Measurements from ENCODE around the gene CD300A. TPM values are rescaled to one million over a fixed set of nuclear protein-coding genes. Genes with fewer than 3 reads are reported as not detected.

The CD300A gene
- total RNA-seq, 2 donors from 2014 or later, result 17.6 to 43.7 TPM

- peak in 1 of 2 donors; percentile 22 for ATAC-seq
- Mint-ChIP-seq H3K27me3 (no peaks in the 10 kb centered on the region), H3K27ac (no peak overlapping the region), H3K9me3 (no peaks in the 10 kb centered on the region), H3K4me1 (ENCODE audit: low read depth in 2 of 2) (peaks cover 13 to 15% of the 10 kb centered on the region in 2 donors), H3K36me3 (no peaks in the 10 kb centered on the region), H3K4me3 (peak overlapping the region; percentile 15)
- DNase-seq (ENCODE audit: low spot score), result peak; percentile 85
Observed at GRCh38 chr17:74454197-74455024, 12.0 kb upstream of the CD300A start.

- no peaks in the 10 kb centered on the region for H3K9me3 Mint-ChIP-seq
- no peak overlapping the region for H3K27ac Mint-ChIP-seq
- H3K27me3 Mint-ChIP-seq, result no peaks in the 10 kb centered on the region
- peaks cover 14 to 18% of the 10 kb centered on the region in 2 donors for H3K4me1 Mint-ChIP-seq (ENCODE audit: low read depth in 2 of 2)
- DNase-seq (ENCODE audit: low spot score) (no peak), ATAC-seq (no peak)
- H3K4me3 Mint-ChIP-seq, result peak overlapping the region; percentile 15
- no peaks in the 10 kb centered on the region for H3K36me3 Mint-ChIP-seq
Observed at GRCh38 chr17:74455025-74455545, 11.3 kb upstream of the CD300A start.

GRCh38 chr17:74455821-74456220 is 10.6 kb upstream of the CD300A start:
- ATAC-seq (no peak), DNase-seq (ENCODE audit: low spot score) (no peak)
- no peaks in the 10 kb centered on the region for H3K27me3 Mint-ChIP-seq
- no peak overlapping the region for H3K27ac Mint-ChIP-seq
- H3K9me3 Mint-ChIP-seq, result no peaks in the 10 kb centered on the region
- H3K4me1 Mint-ChIP-seq (ENCODE audit: low read depth in 2 of 2), result peaks cover 16 to 20% of the 10 kb centered on the region in 2 donors
- H3K4me3 Mint-ChIP-seq, result peak overlapping the region; percentile 5
- no peaks in the 10 kb centered on the region for H3K36me3 Mint-ChIP-seq

DNA sequence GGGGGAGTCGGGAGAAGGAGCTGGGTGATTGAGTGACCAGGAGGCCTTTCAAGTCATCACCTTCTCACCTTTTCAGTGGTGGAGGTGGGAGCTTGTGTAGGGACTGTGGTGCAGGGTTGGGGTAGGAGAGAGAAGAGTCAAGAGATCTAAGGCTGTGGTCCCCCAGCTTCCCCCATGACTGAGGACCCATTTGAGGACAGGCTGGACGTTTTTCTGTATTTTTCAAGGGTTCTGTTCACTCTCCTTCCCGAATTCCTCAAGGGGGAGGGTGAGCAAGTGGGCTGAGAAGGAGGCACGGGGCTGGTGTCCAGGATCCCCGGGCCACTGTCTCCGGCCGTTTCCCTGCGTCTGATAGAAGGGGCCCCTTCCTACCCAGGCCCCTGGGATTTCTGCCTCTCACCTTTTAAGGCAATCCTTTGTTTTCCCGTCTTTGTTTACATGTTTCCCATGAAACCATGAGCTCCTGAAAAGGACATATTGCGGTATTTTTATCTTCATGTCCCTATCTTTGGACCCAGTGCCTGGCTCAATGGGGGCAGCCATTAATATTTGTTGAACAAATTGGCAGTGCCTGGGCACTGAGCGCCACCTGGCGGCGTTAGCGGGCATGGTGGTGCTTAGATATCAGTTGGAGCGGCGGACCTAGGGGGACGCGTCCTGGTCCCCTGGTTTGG is 9.2 kb upstream of the CD300A start:
- H3K4me3 Mint-ChIP-seq, result no peak overlapping the region
- H3K4me1 Mint-ChIP-seq (ENCODE audit: low read depth in 2 of 2), result peaks cover 20 to 23% of the 10 kb centered on the region in 2 donors
- H3K9me3 Mint-ChIP-seq, result no peaks in the 10 kb centered on the region
- no peaks in the 10 kb centered on the region for H3K36me3 Mint-ChIP-seq
- no peak overlapping the region for H3K27ac Mint-ChIP-seq
- ATAC-seq, result no peak
- DNase-seq (ENCODE audit: low spot score), result peak; percentile 79
- no peaks in the 10 kb centered on the region for H3K27me3 Mint-ChIP-seq

DNA sequence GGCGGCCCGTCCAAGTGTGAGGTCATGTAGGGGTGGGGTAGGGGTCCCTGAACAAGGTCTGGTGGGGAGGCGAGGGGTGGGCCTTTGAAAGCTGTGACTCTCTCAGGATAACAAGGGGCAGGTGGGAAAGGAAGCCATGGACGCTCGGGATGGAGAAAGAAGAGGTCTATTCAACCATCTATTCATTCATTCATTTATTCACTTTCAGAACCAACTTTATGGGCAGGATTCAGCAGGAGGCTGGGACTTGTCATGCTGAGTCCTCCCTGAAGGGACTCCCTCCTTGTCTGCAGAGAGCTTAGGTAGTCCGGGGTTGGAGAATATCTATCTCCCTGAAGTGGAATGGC is 8.6 kb upstream of the CD300A start:
- H3K36me3 Mint-ChIP-seq, result no peaks in the 10 kb centered on the region
- H3K4me3 Mint-ChIP-seq, result no peak overlapping the region
- DNase-seq (ENCODE audit: low spot score) (no peak), ATAC-seq (no peak)
- peaks cover 20 to 26% of the 10 kb centered on the region in 2 donors for H3K4me1 Mint-ChIP-seq (ENCODE audit: low read depth in 2 of 2)
- H3K27ac Mint-ChIP-seq, result no peak overlapping the region
- H3K27me3 Mint-ChIP-seq, result no peaks in the 10 kb centered on the region
- H3K9me3 Mint-ChIP-seq, result no peaks in the 10 kb centered on the region

- Mint-ChIP-seq H3K9me3 (no peaks in the 10 kb centered on the region), H3K27me3 (no peaks in the 10 kb centered on the region), H3K36me3 (no peaks in the 10 kb centered on the region), H3K4me3 (no peak overlapping the region), H3K27ac (peak overlapping the region in 1 of 2 donors; percentile 62), H3K4me1 (ENCODE audit: low read depth in 2 of 2) (peaks cover 20 to 34% of the 10 kb centered on the region in 2 donors)
- no peak for ATAC-seq
- no peak for DNase-seq (ENCODE audit: low spot score)
Observed at GRCh38 chr17:74458835-74459234, 7.6 kb upstream of the CD300A start.

- Mint-ChIP-seq H3K9me3 (no peaks in the 10 kb centered on the region), H3K27ac (peak overlapping the region; percentile 41 to 47)
Observed at GRCh38 chr17:74459622-74460021, 6.8 kb upstream of the CD300A start.

GRCh38 chr17:74460241-74460640 is 6.2 kb upstream of the CD300A start:
- Mint-ChIP-seq H3K9me3 (no peaks in the 10 kb centered on the region), H3K4me1 (ENCODE audit: low read depth in 2 of 2) (peaks cover 20 to 34% of the 10 kb centered on the region in 2 donors), H3K4me3 (no peak overlapping the region), H3K27me3 (no peaks in the 10 kb centered on the region), H3K36me3 (no peaks in the 10 kb centered on the region), H3K27ac (peak overlapping the region; percentile 41 to 47)
- DNase-seq (ENCODE audit: low spot score) (no peak), ATAC-seq (no peak)

More at GRCh38 chr17:74459622-74460021, 6.8 kb upstream of the CD300A start:
- ATAC-seq (no peak), DNase-seq (ENCODE audit: low spot score) (no peak)
- Mint-ChIP-seq H3K4me3 (no peak overlapping the region), H3K4me1 (ENCODE audit: low read depth in 2 of 2) (peaks cover 20 to 34% of the 10 kb centered on the region in 2 donors), H3K36me3 (no peaks in the 10 kb centered on the region), H3K27me3 (no peaks in the 10 kb centered on the region)

- Mint-ChIP-seq H3K36me3 (no peaks in the 10 kb centered on the region), H3K4me1 (ENCODE audit: low read depth in 2 of 2) (peaks cover 20 to 34% of the 10 kb centered on the region in 2 donors), H3K4me3 (no peak overlapping the region), H3K27me3 (no peaks in the 10 kb centered on the region), H3K27ac (peak overlapping the region in 1 of 2 donors; percentile 24), H3K9me3 (no peaks in the 10 kb centered on the region)
- DNase-seq (ENCODE audit: low spot score) (no peak), ATAC-seq (no peak)
Observed at GRCh38 chr17:74460996-74461395, 5.4 kb upstream of the CD300A start.

DNA sequence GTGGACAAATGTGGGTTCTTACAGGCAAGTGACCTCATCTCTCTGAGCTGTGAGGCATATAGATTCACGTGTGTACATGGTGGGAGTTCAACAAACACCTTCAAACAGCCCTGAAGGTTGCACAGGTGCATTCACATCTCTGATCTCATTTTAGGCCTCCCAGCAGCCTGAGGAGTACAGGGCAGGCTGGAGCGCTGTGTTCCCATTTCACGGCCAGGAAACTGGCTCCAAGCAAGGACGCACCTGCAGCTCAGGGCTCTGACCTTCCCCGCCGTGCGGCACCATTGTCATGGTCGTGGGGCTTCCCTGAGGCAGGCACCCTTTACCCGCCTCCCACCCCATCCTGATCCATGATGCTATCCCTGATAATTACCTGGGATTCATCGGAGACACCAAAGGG is 4.8 kb upstream of the CD300A start:
- Mint-ChIP-seq H3K4me1 (ENCODE audit: low read depth in 2 of 2) (peaks cover 20 to 34% of the 10 kb centered on the region in 2 donors), H3K27ac (peak overlapping the region in 1 of 2 donors; percentile 24), H3K9me3 (no peaks in the 10 kb centered on the region), H3K27me3 (no peaks in the 10 kb centered on the region), H3K4me3 (no peak overlapping the region), H3K36me3 (no peaks in the 10 kb centered on the region)
- ATAC-seq (no peak), DNase-seq (ENCODE audit: low spot score) (no peak)

- Mint-ChIP-seq H3K9me3 (no peaks in the 10 kb centered on the region), H3K27ac (no peak overlapping the region), H3K27me3 (no peaks in the 10 kb centered on the region), H3K36me3 (no peaks in the 10 kb centered on the region), H3K4me3 (no peak overlapping the region), H3K4me1 (ENCODE audit: low read depth in 2 of 2) (peaks cover 14 to 31% of the 10 kb centered on the region in 2 donors)
- ATAC-seq, result no peak
- no peak for DNase-seq (ENCODE audit: low spot score)
Observed at GRCh38 chr17:74464730-74465377, 1.6 kb upstream of the CD300A start.

GRCh38 chr17:74465378-74466110 is 890 bp upstream of the CD300A start:
- DNase-seq (ENCODE audit: low spot score) (no peak), ATAC-seq (no peak)
- Mint-ChIP-seq H3K4me1 (ENCODE audit: low read depth in 2 of 2) (peaks cover 16 to 34% of the 10 kb centered on the region in 2 donors), H3K27ac (no peak overlapping the region), H3K4me3 (no peak overlapping the region), H3K36me3 (no peaks in the 10 kb centered on the region), H3K9me3 (no peaks in the 10 kb centered on the region), H3K27me3 (no peaks in the 10 kb centered on the region)

DNA sequence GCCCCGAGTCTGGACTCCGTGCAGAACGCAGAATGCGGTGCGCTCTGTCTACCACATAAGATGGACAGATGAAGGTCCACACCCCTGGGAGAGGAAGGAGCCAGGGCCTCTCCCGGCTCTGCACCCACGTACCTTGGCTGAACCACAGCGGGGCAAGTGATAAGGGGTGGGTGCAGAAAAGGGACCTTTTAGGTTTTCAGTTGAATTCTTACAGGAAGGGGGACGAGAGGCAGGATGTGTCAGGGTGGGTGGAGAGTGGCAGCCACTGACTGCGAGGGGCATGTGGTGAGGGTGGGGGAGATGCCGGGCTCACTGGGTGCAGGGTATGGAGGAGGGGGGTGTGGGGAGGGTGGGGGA is 372 bp downstream of the CD300A start:
- peak; percentile 18 to 34 for ATAC-seq
- no peak for DNase-seq (ENCODE audit: low spot score)
- Mint-ChIP-seq H3K36me3 (peaks cover 7% of the 10 kb centered on the region), H3K4me3 (no peak overlapping the region), H3K27me3 (no peaks in the 10 kb centered on the region), H3K27ac (no peak overlapping the region), H3K9me3 (no peaks in the 10 kb centered on the region), H3K4me1 (ENCODE audit: low read depth in 2 of 2) (peaks cover 25 to 35% of the 10 kb centered on the region in 2 donors)
